Measurements from ENCODE around the gene GPHB5.
"Not testable (repeated sequence)": the region's sequence is repeated elsewhere in the genome, so short reads cannot be mapped to it uniquely, and the experiment has no call there.

Gene GPHB5

GRCh38 chr14:63292805-63293204, 25.9 kb downstream of the GPHB5 start:
- no peak for DNase-seq

DNA sequence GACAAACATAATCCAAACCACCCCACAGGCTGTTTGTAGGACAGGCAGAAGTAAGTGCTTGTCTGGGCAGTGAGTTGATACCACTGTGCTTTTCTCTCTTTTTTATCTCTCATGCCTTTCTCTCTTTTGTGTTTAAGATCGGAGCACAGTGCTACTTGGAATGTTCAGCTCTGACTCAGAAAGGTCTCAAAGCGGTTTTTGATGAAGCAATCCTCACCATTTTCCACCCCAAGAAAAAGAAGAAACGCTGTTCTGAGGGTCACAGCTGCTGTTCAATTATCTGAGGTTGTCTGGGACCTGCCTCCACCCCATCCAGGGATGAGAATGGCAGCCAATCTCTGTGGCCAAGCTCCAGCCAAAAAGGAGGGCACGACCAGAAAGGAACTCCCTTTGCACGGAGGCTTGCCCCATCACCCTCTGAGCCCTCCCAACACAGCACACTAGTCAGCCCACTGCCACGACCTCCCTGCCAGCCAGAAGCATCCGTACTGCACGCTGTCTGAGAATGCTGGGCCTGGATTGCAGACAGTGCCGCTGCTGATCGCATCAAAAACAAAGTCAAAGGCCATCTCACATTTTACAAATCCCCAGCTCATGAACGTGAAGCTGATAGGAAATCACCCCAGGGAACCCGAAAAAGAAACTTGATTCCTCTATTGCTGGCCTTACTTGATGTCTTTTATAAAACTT, 27.8 kb downstream of the GPHB5 start:
- DNase-seq, result no peak

GRCh38 chr14:63288853-63289252, 29.9 kb downstream of the GPHB5 start:
- no peak for DNase-seq

DNA sequence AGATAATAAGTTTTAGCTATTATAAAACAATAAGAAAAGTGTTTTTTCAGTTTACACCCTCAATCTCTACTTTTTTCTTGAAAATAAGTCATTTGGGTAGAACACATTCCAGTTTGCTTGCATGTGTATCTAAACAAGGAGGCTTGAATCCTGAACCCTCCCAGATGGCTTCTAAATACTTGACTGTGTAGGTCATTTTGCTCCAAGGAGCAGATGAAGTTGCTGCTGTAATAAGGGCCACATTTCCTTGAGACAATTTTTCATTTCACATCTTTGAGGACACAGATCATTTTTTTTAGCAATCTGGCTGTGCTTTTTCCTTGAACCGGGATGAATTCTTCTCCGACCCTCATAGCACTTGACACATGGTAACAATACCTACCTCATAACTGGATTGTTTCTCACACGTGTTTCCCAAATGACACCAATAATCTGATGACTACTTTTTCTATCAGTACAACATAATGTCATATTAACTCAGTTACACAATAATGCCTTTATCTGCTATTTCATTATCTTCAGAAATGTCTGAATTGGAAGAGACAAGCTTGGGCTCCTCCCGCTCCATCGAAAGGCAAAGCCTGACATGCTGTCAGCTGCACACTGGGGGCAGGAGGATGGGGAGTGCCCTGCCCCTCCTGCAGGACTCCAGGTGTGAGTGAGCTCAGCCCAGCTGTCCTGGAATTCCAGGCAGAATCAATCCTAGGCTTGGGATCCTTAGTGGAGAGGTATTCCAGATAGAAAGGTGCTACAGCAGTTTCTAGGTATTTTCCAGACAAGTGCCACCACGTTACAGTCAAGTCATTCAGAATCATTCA, 30.9 kb downstream of the GPHB5 start:
- peak; percentile 60 for DNase-seq

GRCh38 chr14:63286071-63286470, 32.7 kb downstream of the GPHB5 start:
- DNase-seq, result no peak

GRCh38 chr14:63283884-63284248, 34.9 kb downstream of the GPHB5 start:
- no peak for DNase-seq

GRCh38 chr14:63282997-63283883, 35.5 kb downstream of the GPHB5 start:
- no peak for DNase-seq

DNA sequence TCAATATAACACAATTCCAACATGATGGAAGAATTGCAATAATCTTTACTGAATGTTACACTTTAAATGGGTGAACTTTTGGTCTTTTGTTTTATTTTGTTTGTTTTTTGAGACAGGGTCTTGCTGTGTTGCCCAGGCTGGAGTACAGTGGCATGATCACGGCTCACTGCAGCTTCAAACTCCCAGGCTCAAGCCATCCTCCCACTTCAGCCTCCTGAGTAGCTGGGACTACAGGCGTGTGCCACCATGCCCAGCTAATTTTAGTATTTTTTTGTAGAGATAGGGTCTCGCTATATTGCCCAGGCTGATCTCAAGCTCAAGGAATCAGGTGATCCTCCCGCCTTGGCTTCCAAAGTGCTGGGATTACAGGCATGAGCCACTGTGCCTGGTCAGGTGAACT, 38.8 kb downstream of the GPHB5 start:
- DNase-seq, result not testable (repeated sequence)

DNA sequence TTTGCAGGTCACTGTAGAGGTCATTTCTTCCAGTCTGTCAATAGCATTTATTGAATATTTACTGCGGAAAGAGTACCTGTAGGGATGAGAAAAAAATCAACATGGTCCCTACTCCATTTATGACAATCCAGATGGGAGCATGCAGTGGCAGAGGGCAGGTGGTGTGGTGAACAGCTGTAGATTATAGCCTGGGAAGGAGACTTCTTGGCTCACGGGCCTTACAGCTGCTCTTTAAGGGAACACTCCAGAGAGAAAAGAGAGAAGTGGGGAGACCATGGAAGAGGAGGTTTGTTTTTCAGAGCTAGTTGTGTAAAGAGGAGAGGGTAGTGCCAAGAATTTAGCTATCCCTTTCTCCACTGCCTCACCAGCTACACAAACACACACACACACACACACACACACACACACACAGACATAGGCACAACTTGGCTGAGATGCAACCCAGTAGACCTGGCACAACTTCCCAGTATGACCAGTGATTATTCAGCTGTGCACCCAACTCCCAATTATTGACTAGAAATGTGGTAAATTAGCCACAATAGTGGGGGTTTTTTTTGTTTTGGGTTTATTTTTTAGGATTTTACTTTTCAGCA, 41.0 kb downstream of the GPHB5 start:
- peak; percentile 84 for DNase-seq

GRCh38 chr14:63276492-63277342, 42.0 kb downstream of the GPHB5 start:
- DNase-seq, result peak; percentile 95

GRCh38 chr14:63276016-63276415, 42.7 kb downstream of the GPHB5 start:
- no peak for DNase-seq

DNA sequence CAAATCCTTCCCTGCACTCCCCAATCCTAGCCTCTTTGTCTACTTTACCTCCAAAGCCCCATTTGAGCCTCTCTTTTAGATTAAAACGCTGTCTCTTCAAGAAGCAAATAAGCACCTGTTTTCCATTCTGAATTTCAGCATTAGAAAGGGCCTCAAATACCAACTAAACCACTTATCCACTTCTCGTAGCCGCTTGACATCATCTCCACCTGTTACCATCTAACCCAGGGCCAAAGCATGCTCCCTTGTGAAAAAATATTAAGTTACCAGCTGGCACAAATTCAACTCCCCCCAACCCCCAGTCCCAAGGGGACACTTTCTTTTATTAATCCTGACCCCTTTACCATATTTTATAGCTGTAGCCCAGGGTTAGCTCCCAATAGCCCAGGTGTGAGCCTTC, 43.1 kb downstream of the GPHB5 start:
- peak; percentile 100 for DNase-seq

DNA sequence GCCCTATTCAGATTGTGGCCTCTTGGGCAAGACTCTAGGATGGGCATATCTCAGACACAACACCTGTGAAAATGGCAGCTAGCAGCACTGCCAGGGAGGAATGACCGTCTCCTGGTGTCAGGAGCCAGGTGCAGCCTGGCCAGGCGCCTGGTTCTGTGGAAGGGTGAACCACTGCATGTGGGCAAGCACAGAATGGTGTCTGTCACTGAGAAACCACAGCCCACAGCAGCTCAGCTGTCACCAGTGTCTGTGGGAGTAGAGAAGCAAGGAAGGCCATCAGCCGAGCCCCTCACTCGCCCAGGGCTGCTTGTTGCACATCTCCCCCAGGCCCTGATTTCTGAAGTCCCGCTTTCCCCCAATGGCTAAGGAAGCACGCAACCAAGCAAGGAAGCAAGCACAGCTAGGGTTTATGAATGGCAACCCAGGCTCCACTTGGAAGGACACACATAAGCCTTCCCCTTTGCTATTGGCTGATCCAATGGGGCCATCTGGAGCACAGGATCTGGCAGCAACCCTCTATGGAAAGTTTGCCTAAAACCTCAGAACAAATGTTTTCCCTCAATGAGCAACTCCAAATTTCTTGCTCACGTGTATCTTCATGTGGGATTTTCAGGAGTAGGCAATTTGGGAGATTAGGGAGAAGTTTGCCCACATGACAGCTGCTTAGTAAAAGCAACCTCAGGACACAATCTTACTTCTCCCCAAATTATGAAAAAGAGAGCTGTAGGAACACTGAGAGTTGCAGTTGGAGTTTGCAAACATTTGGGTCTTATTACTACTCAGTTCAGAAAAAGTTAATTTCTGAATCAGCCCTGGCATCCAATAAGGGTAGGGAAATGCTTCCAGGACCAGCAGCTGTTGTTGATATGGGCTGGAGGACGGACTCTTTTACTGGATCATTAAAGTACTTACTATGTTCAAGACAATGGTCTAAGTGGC, 44.7 kb downstream of the GPHB5 start:
- DNase-seq, result peak; percentile 20

DNA sequence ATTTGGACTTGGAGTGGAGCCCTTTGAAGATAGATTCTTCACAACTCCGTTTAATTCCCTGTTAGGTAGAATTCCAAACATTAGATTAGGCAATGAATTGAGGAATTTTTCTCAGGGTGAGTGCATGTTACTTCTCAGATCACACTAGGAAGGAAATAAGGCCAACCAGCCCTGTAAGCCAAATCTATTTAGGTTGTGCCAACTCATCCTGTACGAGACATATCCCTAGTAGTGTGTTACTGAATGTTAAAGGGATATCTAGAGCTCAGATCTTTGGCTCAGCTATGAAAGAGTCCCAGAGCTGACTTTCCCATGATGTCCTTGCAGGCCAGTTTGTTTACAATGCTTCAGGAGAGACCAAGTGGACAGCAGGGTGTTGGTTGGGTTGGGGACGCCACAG, 45.6 kb downstream of the GPHB5 start:
- no peak for DNase-seq

GRCh38 chr14:63269561-63270225, 49.0 kb downstream of the GPHB5 start:
- DNase-seq, result no peak

GRCh38 chr14:63268771-63269170, 50.0 kb downstream of the GPHB5 start:
- no peak for DNase-seq

DNA sequence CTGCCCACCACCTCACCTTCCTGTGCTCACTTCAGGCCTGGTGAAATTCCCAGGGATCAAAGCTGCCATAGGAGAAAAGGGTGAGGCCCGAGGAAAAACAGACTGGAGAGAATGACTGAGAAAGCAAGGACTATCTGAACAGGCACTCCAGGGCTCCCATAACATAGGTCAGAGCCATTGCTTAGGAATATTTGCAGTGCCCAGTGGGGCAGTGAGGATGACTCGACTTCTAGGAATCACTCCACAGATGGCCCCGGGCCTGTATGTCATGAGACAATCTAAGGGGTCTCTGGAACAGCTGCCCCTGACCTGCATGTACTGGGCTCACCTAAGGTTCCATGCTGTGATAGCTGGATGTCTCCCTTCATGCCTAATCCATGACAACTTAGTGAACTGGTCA, 51.6 kb downstream of the GPHB5 start:
- no peak for DNase-seq

GRCh38 chr14:63266106-63266505, 52.6 kb downstream of the GPHB5 start:
- DNase-seq, result peak; percentile 20
